ENCODE results near the gene TSPEAR.

GRCh38 chr21:44453120-44453519, 258.3 kb downstream of the TSPEAR start:
- TF ChIP-seq CTCF (IDR thresholded peaks at IDR 0.05; ENCODE audit: low read depth, low read length, poor library complexity, severe bottlenecking) = no peak
- TF ChIP-seq EZH2phosphoT487 (IDR thresholded peaks at IDR 0.05; ENCODE audit: borderline replicate concordance, low read length) = no peak

Measured in DOHH2 (cell line).